PC-9 (cell line): ENCODE data around the gene MAPKAP1. TPM values are rescaled to one million over a fixed set of nuclear protein-coding genes. Genes with fewer than 3 reads are reported as not detected.

Experiments used
- BruUV-seq: library from RNA; stranded (reverse); fragments of 400-500 nt; replicated peaks from 2 replicates; lab custom pipeline; 2021; lab: Mats Ljungman, UMichigan
- CTCF ChIA-PET: fragments of 300-600 bp; sonication (Branson Sonifier 250); formaldehyde crosslinking; loops from one replicate; lab custom pipeline; 2022; ENCODE audit warnings: antibody characterized with exemption; lab: Charles Lee
- POLR2A ChIA-PET: fragments of 300-600 bp; sonication (Branson Sonifier 250); formaldehyde crosslinking; loops from one replicate; lab custom pipeline; 2022; ENCODE audit warnings: antibody characterized with exemption; ENCODE audit not compliant: unreplicated experiment; lab: Charles Lee
- DNase-seq, 2 experiments: peaks; one replicate each; pipeline versions ENCODE4 v3.0.0 to v3.0.0-alpha.2; 2015 to 2022; ENCODE audit warnings: mixed read lengths in 1 of 2
- H2AFZ ChIP-seq: fragments of 200-600 bp; sonication (generic); 2 replicates; pipeline ENCODE4 v1.8.1; 2017; ENCODE audit warnings: antibody characterized with exemption
- H3F3A ChIP-seq: fragments of 200-600 bp; sonication (generic); 2 replicates; pipeline ENCODE4 v1.8.1; 2017; ENCODE audit warnings: antibody characterized with exemption, mild to moderate bottlenecking, low read depth; ENCODE audit not compliant: insufficient read depth
- H3K27ac ChIP-seq: fragments of 200-600 bp; sonication (generic); 2 replicates; pipeline ENCODE4 v1.6.1; 2016; ENCODE audit warnings: mixed run types
- H3K27me3 ChIP-seq: fragments of 200-600 bp; sonication (generic); 2 replicates; pipeline ENCODE4 v1.6.1; 2016; ENCODE audit warnings: low read depth, mixed run types; ENCODE audit not compliant: insufficient read depth
- H3K36me3 ChIP-seq: fragments of 200-600 bp; sonication (generic); 2 replicates; pipeline ENCODE4 v1.6.1; 2016; ENCODE audit warnings: low read depth, mixed run types
- H3K4me1 ChIP-seq: fragments of 200-600 bp; sonication (generic); replicated peaks from 2 replicates; pipeline ENCODE4 v1.6.1; 2016; ENCODE audit warnings: mixed run types; ENCODE audit not compliant: insufficient read depth
- H3K4me2 ChIP-seq: fragments of 200-600 bp; sonication (generic); 2 replicates; pipeline ENCODE4 v1.6.1; 2017; ENCODE audit warnings: mixed run types
- H3K4me3 ChIP-seq: fragments of 200-600 bp; sonication (generic); 2 replicates; pipeline ENCODE4 v1.6.1; 2016; ENCODE audit warnings: mixed run types
- H3K79me2 ChIP-seq: fragments of 200-600 bp; sonication (generic); 2 replicates; pipeline ENCODE4 v1.6.1; 2017; ENCODE audit warnings: low read depth, mixed run types
- H3K9me2 ChIP-seq: fragments of 200-600 bp; sonication (generic); 2 replicates; pipeline ENCODE4 v1.8.1; 2017; ENCODE audit warnings: mild to moderate bottlenecking; ENCODE audit not compliant: insufficient read depth
- H3K9me3 ChIP-seq: fragments of 200-600 bp; sonication (generic); 2 replicates; pipeline ENCODE4 v1.8.1; 2016; ENCODE audit warnings: low read depth; ENCODE audit not compliant: insufficient read depth
- H4K20me1 ChIP-seq: fragments of 200-600 bp; sonication (generic); 2 replicates; pipeline ENCODE4 v1.8.1; 2017; ENCODE audit not compliant: insufficient read depth
- CTCF ChIP-seq: fragments of 200-600 bp; sonication (generic); conservative IDR thresholded peaks from 2 replicates; pipeline ENCODE4 v1.6.1; 2017; ENCODE audit warnings: mixed run types, antibody characterized with exemption, mild to moderate bottlenecking, moderate library complexity
- EZH2 ChIP-seq: fragments of 200-600 bp; sonication (generic); IDR thresholded peaks from 2 replicates; pipeline ENCODE4 v1.8.0; 2017; ENCODE audit warnings: antibody characterized with exemption, low read depth
- intact Hi-C: fragments of 100-400 bp; cut with micrococcal nuclease; formaldehyde crosslinking; loops from one replicate; pipeline ENCODE4 v1.10.0; 2022; ENCODE audit not compliant: unreplicated experiment
- total RNA-seq: library from RNA; stranded (reverse); gene quantifications from 2 replicates; pipeline ENCODE4 v1.2.3, GENCODE V29; 2021

The MAPKAP1 gene
- total RNA-seq, 1 experiment from 2014 or later = 115 TPM

- intact Hi-C loops = loop anchor here (5.0 to 10.0 kb wide), 3 partner anchors 208 to 800 kb away; partner anchors contain the start of gene PBX3
- H3F3A ChIP-seq = no peaks in the 10 kb centered on the region
- no peak overlapping the region for H3K4me2 ChIP-seq
- no peak overlapping the region for H3K27ac ChIP-seq
- POLR2A ChIA-PET = no interaction called here
- H3K9me3 ChIP-seq = no peaks in the 10 kb centered on the region
- no peaks in the 10 kb centered on the region for H3K4me1 ChIP-seq
- H3K9me2 ChIP-seq = no peaks in the 10 kb centered on the region
- CTCF ChIA-PET = no interaction called here
- TF ChIP-seq CTCF (no peak), EZH2 (no peak)
- H3K4me3 ChIP-seq = no peak overlapping the region
- H2AFZ ChIP-seq = no peak overlapping the region
- BruUV-seq = no TSS peak
- no peaks in the 10 kb centered on the region for H3K36me3 ChIP-seq
- DNase-seq = no peak
- H3K79me2 ChIP-seq = no peaks in the 10 kb centered on the region
- H4K20me1 ChIP-seq = no peaks in the 10 kb centered on the region
- no peaks in the 10 kb centered on the region for H3K27me3 ChIP-seq
Observed at GRCh38 chr9:125426926-125427325, 280.1 kb downstream of the MAPKAP1 start.

- no peaks in the 10 kb centered on the region for H3K79me2 ChIP-seq
- no peak for TF ChIP-seq EZH2
- no peak for TF ChIP-seq CTCF
- CTCF ChIA-PET = no interaction called here
- no TSS peak for BruUV-seq
- no peak overlapping the region for H2AFZ ChIP-seq
- H3K4me1 ChIP-seq = no peaks in the 10 kb centered on the region
- no peak overlapping the region for H3K4me2 ChIP-seq
- no peaks in the 10 kb centered on the region for H3F3A ChIP-seq
- no peaks in the 10 kb centered on the region for H3K9me2 ChIP-seq
- no peaks in the 10 kb centered on the region for H4K20me1 ChIP-seq
- no peak overlapping the region for H3K27ac ChIP-seq
- no peak for DNase-seq
- no peaks in the 10 kb centered on the region for H3K27me3 ChIP-seq
- POLR2A ChIA-PET = no interaction called here
- intact Hi-C loops = loop anchor here (5.0 to 10.0 kb wide), 3 partner anchors 209 to 801 kb away; partner anchors contain the start of gene PBX3
- H3K36me3 ChIP-seq = no peaks in the 10 kb centered on the region
- no peaks in the 10 kb centered on the region for H3K9me3 ChIP-seq
- H3K4me3 ChIP-seq = no peak overlapping the region
Observed at GRCh38 chr9:125425901-125426515, 281.0 kb downstream of the MAPKAP1 start.

GRCh38 chr9:125425170-125425897, 281.7 kb downstream of the MAPKAP1 start:
- Histone ChIP-seq H3K36me3 (no peaks in the 10 kb centered on the region), H3K79me2 (no peaks in the 10 kb centered on the region), H3K27ac (no peak overlapping the region), H3K27me3 (no peaks in the 10 kb centered on the region), H3K4me3 (no peak overlapping the region), H2AFZ (no peak overlapping the region; the same call in 1 of the 2 replicates), H3K9me3 (no peaks in the 10 kb centered on the region), H3K9me2 (no peaks in the 10 kb centered on the region), H3K4me1 (no peaks in the 10 kb centered on the region), H3K4me2 (no peak overlapping the region), H4K20me1 (no peaks in the 10 kb centered on the region), H3F3A (no peaks in the 10 kb centered on the region)
- no TSS peak for BruUV-seq
- intact Hi-C loops = loop anchor here (5.0 to 10.0 kb wide), 3 partner anchors 209 to 802 kb away; partner anchors contain the start of gene PBX3
- POLR2A ChIA-PET = no interaction called here
- CTCF ChIA-PET = no interaction called here
- no peak for DNase-seq
- TF ChIP-seq EZH2 (no peak), CTCF (no peak)
